D341Med (cell line): ENCODE results near the gene CSK.

ENCODE experiments used
- DNase-seq: peaks from one replicate; pipeline ENCODE4 v3.0.0; 2012; ENCODE audit warnings: low spot score

The CSK gene

DNA sequence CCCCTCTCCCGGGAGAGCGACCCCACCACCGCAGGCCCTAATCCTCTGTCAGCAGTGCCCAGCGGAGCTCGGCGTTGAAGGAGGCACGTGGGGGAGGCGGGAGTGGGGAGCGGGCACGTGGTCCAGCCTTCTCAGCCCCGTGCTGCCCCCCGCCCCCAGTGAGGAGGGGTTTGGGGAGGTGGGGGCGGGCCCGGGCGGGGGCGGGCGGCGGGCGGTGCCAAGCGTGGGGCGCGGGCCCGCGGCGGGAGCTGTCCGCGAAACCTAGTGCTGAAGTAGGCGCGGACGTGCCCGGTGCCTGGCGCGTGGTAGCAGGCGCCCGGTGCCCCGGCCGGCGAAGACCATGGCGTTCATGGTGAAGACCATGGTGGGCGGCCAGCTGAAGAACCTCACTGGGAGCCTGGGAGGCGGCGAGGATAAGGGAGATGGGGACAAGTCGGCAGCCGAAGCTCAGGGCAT, 44.5 kb downstream of the CSK start, which contains the start of gene CPLX3:
Gene CPLX3, plus strand, starts transcription at position 264 of the 456 bp plus-strand sequence. Its CDS starts 77 bp downstream, at position 341.
- DNase-seq, result peak; percentile 70

DNA sequence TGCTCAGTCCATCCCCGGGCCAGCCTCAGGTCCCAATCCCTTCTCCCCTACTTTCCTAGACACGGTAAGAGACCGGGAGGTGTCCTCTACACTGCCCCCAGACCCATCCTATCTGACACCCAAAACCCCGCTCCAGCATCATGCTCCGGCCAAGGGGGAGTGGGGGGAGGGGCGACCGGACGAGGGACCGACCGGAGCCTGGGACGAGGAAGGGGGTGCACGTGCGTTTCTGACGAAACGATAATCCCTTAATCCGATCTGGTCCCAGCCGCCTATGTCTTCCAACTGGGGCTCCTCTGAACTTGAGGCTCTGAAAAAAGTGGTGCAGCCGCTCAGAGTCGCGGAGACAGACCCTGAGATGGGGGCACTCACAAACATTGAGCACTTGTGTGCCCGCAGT, 45.0 kb downstream of the CSK start:
- peak; percentile 78 for DNase-seq

DNA sequence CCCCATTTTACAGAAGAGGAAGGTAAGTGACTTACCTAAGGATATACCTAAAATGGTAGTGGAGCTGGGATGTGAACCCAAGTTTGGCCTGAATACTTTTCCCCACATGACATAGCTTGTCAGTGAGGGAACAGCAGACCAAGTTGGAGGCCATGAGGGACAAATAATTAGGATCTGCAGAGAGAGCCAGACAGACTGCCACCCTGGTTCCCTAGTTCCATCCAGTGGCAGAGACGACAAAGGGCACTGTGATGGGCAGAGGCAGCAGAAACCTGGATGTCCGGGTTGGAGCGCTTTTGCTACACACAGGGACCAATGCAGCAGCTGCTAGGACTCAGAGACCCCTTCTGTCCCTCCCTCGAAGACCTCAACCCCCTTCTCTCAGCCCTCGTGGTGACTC, 45.7 kb downstream of the CSK start:
- DNase-seq, result no peak

DNA sequence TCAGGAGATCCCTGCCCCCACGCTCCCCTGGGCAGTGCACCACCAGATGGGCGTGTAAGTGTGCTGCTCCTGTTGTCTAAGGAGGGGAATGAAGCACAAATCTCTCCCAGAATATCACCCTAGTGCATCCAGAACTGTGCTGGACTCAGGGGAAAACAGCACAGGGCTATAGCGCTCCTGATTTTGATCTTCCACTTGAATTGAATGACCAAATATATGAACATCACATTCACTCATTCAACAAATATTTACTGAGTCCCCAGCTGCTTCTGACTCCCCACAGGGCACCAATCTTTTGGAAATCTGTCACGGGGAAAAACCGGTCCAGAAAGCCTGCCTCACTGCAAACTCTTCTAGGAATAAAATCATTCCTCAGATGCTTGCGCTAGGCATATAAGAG, 47.0 kb downstream of the CSK start:
- DNase-seq, result no peak

DNA sequence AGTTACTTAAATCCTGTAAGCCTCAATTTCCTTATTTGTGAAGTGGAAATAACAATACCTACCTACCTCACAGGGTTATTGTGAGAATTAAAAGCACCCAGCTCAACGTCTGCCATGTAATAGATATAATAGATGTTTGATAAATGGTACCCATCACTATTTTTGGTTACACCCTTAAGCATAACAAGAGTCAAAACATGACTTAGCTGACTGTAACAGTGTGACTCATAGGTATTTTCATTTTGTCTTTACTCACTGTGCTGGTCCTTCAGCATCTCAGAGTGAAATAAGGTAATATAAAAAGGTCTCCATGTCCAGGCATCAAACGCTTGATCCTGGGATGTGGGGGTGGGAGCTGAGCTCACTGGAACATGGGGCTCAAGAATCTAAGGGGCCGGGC, 47.6 kb downstream of the CSK start:
- DNase-seq, result no peak

DNA sequence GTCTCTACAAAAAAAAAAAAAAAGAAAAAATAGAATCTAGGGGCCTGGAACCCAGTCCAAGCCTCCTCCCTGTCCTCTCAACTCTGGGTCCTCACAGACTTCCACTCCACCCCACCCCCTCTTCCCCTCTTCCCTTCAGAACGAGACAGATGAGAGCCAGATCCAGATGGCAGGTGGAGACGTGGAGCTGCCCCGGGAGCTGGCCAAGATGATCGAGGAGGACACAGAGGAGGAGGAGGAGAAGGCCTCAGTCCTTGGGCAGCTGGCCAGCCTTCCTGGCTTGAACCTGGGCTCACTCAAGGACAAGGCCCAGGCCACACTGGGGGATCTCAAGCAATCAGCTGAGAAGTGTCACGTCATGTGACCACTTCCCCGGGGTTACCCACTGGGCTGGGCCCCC, 48.1 kb downstream of the CSK start:
- no peak for DNase-seq

DNA sequence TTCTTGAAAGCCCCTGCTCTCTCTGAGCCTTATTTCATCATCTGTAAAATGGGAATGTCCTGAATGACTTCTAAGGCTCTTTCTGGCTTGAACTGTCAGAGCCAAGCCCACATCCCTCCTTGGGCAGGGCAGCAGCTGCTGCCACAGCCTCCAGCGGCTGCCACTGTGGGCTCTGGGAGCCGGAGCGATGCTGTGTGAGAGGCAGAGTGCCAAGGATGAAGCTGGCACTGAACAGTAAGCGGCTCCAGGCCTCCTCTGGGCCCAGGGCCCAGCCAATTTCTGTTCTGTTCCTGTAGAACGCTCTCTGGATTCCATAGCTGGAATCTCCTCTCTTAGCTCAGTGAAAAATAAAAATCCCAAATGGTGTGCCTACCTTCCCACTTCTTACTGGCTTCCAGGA, 49.0 kb downstream of the CSK start:
- no peak for DNase-seq

DNA sequence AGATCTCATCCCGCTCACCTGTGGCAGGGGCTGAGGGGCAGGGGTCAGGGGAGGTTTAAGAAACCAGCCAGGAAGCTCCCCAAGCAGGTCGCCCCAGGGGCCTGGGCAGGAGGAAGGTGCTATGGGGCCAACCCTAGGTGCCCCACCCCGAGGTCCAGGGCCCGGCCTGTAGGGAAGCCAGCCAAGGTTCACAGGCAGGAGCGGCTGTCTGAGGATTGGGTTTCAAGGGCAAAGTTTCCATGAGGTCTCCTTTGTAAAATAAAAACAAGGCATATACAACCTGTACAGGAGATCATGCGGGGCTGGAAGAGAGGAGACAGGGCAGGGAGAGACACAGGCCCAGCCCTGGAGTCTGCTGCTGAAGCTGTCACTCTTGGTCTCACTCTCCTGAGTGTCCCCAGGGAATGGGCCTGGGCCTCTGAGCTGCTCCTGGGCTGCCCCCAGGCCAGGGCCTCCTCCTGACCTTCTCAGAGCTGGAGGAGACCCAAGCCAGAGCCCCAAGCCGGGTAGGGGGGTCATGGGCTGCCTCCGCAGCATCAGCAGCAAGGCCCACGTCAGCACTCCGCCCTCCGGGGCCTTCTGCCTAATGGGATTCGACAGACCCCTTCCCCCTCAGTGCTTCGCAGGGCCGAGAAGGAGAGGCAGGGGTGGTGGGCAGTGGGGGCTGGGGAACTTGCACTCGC, 50.1 kb downstream of the CSK start:
- DNase-seq, result no peak

DNA sequence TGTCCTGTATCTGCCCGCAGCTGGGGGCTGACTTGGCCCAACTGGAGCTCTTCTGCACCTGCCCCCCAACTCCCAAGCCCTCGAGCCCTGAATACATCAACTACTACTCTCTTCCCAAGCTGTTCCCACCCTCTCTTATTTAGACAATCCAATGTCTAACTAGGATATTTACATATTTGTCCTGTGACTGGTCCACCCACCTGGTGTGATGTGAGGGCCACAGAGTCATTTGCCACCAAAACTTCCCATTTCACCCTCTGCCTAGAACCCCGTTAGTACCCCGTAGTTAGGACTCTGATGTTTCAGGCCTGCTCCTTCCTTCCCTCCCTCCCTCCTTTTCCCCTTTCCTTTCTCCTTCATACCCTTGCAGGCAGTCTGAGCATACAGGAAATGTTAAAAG, 50.9 kb downstream of the CSK start:
- DNase-seq, result no peak

DNA sequence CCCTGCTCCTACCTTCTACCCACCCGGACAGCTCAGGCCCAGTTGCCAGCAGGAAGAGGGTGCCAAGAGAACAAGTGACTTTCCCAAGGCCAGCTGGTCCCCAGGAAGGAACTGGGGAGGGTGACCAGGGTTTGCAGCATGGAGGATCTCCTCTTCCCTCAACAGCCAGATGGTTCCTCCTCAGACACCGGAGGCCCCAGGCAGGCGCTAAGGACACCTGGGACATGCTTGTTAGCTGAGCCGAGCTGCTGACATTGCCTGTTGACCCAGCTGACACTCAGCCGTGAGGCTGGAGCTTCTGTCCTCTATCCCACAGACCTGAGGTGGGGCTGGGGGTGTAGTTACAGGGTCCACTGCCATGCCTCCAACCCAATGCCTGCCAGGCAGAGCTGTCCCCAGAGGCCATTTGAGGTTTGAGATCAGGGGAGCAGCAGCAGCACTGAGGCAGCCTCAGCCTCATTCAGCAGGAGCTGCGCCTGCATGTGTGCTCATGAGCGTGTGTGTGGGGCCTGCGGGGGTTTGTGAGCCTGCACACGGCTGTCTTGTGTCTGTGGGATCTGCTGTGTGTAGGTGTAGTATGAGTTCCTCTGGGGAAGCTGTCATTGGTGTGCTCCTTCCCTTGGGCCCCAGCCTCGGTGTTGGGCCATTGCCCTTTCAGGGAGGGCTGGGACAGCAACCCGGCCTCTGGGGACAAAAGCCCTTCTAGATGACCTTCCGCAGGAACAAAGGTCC, 51.7 kb downstream of the CSK start:
- DNase-seq, result no peak

DNA sequence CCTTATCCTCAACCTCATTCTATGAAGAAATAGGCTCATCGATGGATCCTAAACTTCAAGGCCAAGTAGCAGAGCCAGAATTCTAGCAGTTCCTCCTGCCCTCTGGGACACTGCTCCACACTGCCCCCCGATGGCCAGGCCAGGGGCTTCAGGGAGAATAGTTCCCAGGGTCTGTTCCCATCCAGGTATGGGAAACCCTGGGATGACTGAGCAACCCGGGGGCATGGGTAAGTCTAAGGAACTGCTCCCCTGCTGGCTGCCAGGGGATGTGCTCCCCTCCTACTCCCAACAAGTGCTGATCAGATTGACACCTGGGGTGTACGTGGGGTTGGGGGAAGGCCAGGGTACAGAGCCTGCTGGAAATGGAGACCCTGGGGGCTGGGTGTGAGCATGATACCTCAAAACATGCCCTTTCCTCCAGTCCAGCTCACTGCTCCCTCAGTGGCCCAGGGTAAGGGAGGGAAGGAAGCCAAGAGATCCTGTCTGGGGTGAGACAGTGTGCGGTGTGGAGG, 53.5 kb downstream of the CSK start:
- DNase-seq, result peak; percentile 87

DNA sequence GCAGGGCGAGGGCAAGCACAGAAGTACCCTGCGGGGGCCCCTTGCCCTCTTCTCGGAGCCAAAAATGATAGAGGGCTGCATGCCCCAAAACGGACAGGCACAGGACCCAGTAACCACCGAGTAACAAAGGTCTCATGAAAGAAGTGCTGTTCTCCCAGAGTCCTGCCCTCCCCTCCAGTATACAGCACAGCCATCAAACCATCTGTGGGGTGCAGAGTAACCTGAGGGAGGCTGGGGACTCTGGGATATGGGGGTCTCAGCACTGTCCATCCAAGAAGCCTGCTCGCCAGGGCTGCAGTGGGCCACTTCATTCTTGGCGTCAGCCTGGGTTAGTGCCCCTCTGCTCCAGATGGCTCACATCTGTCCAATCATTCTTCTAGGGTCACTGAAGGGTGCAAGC, 55.0 kb downstream of the CSK start:
- no peak for DNase-seq

DNA sequence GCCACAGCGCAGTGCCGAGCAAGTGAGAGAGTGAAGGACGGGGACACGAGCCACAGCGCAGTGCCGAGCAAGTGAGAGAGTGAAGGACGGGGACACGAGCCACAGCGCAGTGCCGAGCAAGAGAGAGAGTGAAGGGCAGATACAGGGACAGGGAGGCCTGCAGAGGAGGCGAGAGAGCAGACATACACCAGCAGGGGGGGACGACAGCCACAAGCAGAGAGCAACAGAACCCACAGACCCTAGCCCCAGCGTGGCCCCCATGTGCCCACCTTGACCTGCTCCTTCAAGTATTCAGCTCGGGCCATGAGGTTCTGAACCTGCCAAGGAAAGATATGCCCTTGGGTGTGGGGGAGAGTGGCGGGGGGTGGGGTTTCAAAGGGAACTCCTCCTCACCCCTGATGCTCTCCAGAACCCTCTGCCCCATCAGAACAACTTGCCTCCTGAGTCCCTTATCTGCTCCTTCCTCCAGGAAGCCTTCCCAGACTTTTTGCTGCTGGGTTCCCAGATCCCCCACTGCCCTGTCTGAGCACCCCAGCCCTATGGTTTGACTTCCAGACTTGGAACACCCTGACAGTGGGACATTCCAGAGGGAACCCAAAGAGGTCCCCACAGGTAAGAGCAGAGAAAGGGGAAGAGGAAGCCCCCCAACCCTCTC, 55.7 kb downstream of the CSK start:
- no peak for DNase-seq

DNA sequence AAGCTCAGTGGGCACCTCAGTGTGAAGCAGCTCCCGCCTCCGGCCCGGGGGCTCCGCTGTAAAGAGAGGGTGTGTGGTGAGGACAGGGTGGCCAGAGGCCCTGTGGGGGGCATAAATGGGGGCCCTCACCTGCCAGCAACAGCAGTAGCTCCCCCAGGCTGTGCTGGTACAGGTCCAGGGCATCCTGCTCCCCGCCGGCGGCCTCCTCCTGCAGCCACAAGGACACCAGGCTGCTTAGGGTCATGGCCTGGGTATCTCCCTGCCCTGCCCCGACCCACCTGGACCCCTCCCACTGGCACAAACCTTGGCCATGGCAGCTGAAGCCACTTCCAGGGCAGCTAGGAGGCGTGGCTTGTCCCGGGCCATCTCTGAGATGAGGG, 56.2 kb downstream of the CSK start:
- DNase-seq, result no peak

DNA sequence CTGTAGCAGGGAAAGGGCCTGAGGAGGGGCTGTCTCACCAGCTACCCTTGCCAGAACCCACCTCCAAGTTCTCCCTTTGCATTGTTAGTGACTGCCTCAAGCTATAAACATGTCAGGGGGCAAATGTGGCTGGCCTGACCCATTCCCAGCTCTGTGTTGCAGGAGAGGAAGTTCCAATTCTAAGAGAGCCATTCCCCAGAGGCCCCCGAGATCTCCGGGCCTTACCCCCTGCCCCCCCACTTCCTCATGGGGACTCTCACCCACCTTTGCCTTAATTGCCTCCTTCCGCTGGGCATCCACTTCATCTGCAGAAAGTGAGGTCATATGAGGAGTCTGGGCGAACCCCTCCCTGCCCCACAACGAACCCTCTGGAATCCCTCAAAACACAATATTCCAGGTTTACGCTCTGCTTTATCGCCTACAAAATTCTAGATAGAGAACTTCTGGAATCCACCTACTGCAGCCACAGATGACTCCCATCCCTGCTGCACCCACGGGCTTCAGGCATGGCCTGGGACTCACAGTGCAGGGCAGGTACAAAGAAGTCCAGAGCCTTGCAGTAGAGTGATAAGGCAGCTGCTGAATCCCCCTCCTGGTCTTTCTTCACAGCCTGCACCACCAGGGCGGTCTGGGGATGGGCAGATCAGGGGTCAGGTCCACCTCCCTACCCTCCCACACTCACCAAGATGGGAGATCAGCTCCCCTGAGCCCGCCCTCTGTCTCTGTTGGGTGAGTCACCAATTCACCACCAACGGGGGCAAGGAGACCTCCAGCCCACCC, 57.1 kb downstream of the CSK start:
- DNase-seq, result no peak

DNA sequence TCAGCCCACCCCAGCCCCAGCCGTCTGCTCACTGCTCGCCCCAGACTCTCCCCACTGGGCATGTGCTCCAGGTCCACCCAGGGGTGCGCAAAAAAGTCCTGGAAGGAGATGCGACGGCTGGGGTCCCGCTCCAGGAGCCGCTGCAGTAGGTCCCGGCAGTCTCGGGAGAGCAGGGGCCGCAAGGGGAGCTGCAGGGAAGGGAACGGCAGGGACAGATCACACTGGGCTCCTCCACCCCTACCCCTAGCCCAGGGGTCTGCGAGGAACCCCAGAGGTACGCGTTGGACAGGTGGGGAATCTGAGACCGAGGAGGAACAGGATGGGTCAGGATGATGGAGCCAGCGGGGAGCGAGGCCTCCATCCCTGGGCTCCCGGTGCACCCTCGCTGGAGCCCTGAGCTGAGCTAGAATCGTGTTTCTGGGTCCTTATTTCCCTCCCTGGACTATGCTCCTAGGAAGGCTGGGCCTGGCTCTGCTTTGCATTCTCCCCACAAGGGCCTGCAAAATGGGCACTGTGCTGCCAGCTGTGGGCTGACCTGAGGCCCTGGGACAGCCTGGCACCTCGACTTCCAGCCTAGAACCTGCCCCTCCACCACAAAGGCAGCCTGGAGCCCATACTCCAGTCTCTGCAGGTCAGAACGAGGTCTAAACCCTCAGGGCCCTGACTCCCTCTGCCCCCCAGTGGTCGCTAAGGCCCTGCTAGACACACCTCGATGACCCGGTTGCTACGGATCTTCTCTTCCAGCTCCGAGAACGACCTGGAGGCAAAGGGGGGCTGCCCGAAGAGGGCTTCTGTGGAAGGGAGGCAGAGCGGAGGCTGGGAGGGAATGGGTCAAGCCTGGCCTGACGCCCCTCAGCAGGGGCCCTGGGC, 57.9 kb downstream of the CSK start:
- DNase-seq, result no peak

DNA sequence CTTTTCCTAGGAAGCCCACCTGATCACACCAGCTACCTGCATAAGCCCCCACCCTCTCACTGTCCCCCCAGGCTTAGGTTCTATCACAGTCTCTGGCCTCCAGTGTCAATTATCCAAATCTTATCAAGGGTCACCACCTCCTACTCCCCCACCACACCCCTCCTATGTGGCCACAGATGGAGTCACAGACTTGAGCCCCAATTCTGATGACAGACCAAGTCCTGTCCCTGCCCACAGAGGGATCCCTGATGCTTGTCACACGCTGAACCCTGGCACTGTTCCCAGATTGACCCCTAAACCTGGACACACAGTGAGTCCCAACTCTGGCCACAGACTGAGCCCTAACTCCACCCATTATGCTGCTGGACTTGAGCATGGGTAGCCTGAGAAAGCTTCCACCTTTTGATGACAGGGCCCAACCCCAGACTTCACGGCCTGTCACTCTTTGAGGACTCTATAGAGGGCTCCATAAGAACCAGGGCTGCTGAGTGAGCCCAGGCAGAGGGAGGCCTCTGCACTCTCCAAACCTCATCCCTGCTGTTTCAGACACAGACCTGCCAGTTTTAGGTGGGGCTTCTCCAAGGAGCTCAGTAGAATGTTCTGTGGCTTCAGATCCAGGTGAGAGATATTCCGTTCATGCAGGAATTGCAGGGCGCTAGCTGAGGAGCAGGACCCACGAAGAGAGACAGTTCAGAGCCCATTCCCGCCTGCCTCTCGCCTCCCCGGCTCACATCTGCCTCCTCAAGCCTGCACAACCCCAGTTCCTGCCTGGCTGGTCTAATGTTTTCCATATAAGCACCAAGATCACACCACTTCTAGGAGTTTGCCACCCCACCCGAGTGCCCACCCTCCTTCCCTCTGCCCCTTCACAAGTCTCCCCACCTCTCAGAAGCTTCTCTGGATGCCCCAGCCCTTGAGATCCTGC, 59.2 kb downstream of the CSK start:
- DNase-seq, result no peak

DNA sequence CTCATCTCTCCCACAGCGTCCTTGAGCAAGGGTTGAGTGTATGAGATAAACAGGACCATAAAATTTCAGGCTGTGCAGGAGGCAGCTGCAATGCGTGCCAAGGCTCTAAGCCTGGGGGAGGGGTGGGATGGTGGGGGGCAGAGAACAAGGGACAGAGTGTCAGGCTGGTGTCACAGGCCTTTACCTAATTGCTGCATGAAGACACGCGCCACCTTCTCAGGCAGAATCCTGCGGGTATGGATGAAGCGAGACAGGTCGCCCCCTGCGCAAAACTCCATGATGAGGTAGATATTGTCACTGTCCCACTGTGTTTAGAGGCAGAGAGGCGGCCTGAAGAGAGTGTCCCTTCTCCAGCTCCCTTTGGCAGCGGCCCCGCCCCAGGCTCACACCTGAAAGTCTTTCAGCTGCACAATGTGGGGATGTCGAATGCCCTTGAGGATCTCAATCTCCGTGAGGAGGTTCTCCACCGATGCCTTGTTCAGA, 60.1 kb downstream of the CSK start:
- DNase-seq, result no peak

DNA sequence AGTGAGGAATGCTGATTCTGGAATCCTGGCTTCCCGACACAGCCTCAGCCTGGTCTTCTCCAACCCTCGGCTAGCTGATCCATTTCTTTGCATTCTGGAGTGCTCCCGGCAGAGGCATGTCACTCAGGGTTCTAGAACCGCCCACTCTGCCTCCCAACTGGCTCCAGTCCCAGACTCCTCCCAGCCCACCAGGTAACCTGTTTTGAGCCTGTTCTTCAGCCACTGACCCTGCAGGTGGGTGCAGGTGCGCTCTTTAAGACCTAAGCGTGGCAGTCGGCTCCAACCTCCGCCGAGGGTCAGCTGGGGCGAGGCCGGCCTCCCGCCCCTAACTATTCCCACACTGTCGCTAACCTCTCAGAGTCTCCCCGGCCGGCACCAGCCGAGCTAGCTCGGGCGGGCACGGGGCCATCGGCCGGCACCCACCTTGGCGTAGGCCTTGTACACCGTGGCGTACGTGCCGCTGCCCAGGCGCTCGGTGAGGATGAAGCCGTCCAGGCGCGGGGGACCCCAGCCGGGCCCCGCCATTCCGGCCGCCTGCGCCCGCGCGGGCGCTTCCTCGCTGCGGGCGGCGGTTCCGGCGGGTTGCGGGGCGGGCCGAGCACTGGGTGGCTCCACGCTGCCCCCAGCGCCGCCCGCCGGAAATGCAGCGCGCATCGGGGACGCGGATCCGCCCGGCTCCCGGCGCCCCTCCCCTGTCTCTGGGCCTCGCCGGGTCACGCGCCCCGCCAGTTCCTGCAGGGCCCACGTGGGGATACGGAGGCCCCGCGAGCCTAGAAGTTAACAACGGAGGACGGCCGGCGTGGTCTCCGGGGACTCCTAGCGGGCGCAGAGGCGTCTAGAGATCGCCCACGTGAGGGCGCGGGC, 60.9 kb downstream of the CSK start, which contains the start of gene ULK3:
Gene ULK3, minus strand, starts transcription at position 576 of the 864 bp plus-strand sequence. Its CDS starts 51 bp downstream, at position 525.
- peak; percentile 98 for DNase-seq
